HG03064 (cell line): ENCODE data around the gene NMNAT3.
"Not testable (repeated sequence)": the region's sequence is repeated elsewhere in the genome, so short reads cannot be mapped to it uniquely, and the experiment has no call there.

Experiments
- ATAC-seq: cut with Tn5 transposase; IDR thresholded peaks from one replicate; pipeline ENCODE4 v1.9.1; 2021; ENCODE audit warnings: low read depth; ENCODE audit not compliant: unreplicated experiment

NMNAT3 gene

DNA sequence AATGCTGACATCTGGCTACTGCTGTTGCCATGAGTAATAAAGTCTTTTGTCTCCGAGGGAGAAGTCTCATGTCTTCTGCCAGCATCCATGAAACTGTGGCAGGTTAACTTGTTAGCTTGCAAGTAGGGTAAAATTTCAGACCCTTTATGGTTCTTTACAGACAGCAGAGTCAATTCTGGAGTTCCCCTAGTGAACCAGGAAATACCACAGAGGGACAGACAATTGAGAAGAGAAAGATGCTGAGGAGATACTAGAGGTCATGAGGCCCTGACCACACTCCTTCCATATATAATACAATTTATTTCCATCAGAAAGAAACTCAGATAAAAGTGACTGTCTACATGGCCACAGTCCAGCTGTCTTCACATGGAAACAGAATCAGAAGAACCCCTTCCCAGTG is 38.1 kb downstream of the NMNAT3 start:
- no peak for ATAC-seq

DNA sequence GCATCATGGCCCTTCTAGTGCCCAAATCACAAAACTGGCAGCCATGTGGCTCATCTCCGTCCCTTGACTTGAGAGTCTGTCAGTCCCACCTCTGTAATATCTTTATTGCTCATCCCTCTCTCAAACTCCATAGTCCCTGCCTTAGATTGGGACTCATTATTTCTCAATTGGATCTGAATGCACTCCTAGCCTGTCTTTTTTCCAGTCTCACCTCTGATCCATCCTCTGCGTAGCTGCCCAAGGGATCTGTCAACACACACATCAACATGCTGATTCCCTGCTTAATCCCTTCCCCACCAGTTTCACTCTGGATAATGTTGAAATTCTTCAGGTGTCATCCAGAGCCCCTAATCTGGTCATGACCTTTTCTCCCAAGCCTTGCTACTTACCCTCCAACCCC is 39.3 kb downstream of the NMNAT3 start:
- no peak for ATAC-seq

DNA sequence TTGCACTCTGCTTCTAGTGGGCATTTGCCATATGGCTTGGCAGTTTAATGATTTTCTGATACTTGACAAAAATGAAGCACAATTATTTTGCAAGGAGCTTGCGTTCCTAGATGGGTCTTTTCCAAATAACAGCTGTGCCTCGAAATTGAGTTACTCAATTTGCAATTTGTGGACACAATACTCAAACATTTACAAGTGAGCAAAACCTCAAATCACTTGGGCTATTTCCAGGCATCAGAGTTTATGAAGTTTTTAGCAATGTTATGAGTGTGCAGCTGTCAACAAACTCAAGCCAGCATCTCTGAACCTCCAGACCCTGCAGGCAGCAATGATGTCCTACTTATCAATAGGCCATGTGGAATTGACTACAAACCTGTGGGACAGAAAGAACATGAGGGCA is 41.3 kb downstream of the NMNAT3 start:
- no peak for ATAC-seq

DNA sequence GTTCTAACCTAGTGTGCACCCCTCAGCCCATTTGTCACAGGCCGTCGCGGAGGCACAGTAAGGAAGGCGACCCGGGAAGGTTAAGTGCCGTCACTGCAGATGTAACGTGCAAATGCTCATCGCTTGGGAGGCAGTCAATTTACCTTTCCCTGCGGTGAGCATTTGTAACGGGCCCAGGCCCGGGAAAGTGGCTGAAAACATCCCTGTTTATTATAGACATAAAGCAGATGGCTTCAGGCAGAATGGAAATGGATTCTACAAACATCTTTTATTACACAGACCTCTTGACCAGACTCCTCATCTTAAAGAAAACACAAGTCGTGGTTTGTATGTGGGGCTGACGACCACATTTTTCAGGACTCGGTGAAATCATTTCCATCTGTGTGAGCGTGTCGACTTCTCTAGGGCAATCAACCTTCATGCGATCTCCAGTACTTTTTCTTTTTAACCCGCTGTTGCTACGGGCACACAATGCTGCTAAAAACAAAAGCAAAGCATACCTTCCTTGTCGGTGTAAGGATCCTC is 43.6 kb downstream of the NMNAT3 start:
- no peak for ATAC-seq

DNA sequence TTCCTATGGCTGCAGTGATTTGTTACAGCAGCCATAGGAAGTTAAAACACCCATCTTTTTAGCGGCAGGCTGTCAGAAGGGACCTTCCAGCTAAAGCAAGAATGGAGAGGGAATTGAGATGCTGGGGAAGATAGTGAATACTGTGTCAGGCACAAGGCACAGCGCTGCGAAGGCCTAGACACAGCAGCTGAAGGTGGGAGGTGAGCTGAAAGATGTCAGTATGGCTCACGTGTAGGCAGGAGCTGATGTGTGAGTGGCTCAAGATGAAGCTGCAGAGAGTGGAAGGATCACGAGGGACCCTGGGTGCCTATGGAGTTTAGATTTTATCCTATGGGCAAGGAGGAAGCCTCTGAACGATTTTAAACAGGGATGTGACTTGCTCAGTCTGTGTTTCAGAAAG is 44.3 kb downstream of the NMNAT3 start:
- ATAC-seq: no peak

DNA sequence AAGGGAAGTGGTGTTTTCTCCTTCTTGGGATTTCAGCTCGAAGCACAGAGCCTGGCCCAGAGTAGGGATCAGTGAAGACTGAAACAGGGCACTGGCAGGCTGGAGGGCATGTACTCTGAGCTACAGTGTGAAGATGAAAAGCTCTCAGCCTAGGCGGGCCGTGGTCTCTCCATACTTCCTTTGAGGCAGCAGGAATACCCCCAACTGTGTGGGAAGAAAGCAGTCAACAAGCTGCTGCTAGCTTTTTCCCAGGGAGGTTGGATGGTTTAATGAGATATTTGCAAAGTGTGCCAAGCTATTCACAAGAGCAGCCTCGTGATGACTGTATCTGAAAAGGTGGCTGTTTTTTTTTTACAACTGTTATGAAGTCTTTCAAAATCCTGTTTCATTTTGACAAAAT is 47.2 kb downstream of the NMNAT3 start:
- no peak for ATAC-seq

DNA sequence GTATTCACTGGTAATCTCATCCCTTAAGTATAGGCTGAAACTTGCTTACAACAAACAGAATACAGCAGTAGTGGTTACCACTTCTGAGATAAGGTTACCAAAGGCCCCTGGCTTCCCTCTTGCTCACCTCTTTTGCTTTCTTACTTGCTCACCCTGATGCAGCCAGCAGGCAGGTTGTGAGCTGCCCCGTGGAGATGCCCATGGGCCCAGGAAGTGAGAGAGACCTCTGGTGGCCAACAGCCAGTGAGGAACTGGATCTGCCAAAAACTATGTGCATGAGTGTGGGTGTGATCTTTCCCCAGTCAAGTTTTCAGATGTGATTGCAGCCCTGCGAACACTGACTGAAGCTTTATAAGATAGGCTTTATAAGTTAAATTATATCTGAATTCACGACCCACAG is 48.7 kb downstream of the NMNAT3 start:
- ATAC-seq: no peak

DNA sequence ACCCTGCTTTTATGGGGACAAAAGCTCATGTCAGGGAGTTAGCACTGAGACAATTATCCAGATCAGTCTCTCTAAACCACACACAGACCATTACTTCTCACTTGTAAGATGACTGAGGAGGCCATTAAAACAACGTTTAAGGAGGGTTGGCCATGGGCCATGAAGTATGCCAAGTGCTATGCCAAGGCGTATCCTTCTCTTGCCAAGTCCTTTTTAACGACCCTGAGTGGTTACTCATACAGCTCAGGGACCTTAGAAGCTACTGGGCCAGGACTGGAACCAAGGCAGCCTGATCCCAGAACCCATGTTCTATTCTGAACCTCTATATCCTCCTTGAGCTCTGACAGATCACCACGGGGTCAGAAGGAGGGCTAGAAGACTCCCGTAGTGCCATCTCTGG is 50.0 kb downstream of the NMNAT3 start:
- ATAC-seq: no peak

DNA sequence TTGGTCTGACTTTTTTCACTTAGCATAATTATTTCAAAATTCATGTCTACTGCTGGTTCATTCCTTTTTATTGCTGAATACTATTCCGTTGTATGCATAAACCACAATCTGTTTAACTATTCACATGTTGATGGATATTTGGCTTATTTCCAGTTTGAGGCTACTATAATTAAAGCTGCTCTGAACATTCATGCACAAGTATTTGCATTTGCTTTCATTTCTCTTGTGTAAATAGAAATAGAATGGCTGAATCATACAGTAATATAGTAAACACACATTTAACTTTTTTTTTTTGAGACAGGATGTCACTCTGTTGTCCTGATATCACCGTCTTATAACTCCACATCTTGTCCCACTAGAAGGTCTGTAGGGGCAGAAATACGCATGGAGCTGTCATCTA is 57.3 kb downstream of the NMNAT3 start:
- ATAC-seq: no peak

DNA sequence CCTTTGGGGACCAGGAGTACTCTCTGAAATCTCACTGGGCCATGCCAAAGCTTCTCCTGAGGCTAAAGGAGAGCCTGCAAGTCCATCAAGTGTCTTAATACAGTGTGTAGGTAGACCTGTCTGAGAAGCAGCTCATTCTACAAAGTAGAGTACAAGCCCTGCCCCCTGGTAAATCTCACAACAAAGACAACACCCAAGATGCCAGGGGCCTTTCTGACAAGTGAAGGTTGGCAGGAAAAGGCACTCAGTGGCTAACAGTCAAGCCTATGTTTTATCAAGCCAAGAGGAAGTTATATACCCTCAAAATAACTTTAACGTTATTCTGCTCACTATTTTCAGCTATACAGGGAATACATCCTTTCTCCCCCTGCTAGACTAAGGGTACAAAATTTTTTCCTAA is 58.3 kb downstream of the NMNAT3 start:
- no peak for ATAC-seq

DNA sequence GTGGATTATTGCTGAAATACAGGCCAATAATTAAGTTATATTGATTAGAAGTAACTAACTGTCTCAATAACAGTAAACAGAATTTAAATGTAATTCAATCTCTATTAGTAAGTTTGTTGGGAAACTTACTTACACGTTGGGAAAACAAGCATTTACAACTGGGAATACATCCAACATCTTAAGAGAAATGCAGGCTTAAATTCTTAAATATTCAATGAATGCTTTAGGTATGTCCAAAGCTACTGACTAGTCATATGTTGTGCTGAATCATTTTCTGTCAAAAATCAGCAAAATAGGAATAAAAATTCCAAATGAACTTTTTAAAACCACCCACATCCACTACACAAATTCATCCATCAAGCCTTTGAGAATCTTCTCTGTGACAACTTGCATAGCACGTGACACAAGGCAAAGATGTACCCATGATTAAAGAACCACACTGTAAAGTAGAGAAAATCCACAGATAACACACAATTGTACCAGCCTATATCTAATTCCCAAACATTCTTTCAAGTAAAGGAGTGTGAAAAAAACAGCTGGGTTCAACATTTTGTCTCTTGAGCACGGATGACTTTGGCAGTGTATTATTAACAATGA is 60.0 kb downstream of the NMNAT3 start:
- no peak for ATAC-seq

DNA sequence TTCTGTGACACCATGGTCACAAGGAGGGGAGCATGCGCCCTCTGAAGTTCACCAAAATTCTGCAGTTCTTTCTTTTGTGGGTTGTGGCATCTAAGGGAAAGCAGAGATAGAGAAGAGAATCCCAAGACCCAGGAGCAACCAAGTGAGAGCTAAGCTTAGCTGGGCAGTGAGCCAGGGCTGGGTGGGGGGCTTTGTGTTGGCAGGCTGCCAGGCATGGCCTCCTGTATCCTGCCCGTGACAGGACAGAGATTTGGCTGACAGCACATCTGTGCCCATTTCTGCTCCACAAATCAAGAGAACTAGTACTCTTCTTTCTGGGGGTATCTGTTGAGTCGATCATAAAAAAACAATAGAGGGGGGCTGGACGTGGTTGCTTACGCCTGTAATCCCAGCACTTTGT is 66.2 kb downstream of the NMNAT3 start:
- no peak for ATAC-seq

DNA sequence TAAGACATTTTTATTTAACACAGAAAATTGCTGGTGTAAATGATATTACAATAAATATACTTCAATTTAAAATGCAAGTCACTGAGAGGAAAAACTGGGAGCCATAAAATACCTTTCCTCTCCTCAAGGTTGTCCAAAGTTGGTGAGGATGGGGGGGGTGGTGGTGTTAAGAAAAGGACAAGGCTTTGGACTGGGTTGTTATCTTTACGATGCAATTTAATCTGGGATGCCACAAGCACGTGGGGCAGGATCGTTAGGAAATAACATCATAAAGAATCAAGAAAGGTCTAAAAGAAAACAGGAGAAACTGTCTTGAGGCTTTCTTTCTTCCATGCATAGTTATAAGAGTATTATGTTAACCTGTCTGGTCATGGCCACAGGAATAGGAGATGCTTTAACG is 66.9 kb downstream of the NMNAT3 start:
- ATAC-seq: no peak

DNA sequence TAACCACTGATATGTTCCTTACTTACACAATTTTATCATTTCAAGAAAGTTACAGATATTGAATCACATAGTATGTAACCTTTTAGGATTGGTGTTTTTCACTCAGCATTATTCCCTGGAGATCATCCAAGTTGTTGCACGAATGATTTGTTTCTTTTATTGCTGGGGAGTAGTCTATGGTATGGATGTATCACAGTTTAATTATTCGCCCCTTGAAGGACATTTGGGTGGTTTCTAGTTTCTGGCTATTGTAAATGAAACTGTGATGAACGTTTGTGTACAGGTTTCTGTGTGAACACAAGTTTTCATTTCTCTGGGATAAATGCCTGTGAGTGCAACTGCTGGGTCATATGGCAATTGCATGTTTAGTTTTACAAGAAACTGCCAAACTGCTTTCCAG is 68.8 kb downstream of the NMNAT3 start:
- no peak for ATAC-seq

DNA sequence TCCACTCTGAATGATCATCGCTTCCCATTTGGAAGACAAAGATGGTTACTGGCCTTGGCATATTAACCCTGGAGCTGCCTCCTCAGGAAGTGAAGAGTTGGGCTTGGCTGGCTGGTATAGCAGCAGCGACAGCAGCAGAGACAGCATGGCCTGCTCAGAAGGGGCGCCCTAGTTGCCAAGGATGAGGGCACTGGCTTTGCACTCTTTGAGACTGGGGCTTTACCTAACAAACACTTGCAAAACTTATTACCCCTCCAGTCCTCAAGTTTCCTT is 69.7 kb downstream of the NMNAT3 start:
- ATAC-seq: no peak

DNA sequence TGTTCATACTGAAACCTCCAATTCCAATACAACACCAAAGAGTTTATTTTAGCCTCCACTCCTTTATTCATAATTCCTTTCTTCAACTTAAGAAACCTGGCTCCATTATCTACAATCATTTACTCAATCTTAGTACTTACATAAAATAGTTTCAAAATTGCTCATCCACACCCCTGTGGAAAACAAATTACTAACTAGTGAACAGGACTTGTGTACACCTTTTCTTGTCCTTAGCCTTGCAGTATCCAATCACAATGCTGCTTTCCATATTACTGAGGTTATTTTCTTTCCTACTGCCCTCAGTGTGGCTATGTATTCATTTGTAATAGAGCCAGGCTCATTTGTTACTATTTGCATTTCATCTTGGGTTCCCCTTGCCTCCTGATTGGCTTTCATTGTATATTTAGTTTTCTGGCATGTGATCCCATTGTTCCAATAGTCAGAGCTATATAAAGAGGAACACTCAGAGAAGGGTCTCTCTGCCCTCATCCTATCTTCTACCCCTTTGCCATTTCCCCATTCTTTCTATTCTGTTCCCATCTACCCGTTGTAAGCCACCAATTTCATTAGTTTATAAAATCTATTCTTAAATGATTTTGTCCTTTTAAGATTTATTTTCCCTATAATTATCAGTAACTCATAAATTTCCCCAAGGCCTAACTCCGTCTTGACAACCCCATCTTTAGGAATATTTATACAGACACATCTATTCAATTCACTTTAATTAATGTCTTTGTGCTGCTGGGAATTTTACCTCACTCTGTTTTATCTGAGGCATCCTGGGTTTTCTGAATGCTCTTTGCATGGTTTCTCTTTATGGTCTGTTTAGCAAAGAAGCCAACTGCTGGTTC is 70.3 kb downstream of the NMNAT3 start:
- no peak for ATAC-seq

DNA sequence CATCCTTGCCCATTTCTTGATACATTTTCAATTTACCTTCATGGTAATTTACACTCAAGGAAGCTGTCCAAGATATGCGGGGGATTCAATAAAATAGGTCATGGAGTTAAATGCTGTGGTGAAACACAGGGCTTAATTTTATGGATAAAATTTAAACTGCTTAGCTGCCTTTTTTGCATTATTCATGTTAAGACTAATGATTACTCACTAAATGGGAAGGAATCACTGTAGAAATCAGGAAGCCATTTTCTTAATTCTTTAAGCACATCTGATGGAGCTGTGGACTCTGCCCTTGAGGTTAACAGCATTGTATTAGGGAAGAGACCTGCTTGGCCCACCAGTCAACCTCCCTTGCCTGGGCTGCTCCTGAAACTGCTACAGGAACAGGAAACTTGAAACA is 75.8 kb downstream of the NMNAT3 start:
- ATAC-seq: no peak

DNA sequence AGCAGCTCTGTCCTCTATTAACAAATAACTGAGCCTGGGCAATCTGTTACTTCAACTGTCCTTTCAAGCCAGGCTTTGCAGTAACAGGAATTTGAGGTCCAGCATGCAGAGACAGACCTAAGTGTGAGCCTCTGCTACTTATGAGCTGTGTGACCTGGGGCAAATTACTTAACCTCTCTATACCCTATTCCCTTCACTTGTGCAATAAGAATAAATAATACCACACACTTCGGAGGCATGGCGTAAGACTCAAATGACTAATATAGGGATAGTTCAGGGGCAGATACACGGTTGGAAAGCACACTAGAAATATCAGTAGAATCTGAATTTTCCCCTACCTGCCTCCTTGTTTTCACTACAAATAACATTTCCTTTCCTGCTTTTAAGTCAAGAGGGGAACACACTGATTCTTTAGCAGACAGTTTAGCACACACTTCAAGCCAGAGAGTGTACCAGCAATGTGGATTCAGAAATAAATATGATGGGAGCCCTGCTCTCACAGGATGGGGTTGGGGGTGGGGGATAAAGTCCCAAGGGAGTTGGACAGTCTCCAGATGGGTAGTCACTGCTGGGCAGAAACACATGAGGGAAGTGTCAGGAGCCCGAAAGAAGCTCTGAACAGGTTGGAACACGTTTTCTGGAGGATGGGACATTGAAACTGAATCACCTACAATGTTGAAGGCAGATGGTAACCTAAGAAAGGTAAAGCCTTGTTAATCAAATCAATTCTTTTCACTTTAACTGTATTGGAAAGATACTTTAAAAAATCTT is 76.4 kb downstream of the NMNAT3 start:
- ATAC-seq: no peak

DNA sequence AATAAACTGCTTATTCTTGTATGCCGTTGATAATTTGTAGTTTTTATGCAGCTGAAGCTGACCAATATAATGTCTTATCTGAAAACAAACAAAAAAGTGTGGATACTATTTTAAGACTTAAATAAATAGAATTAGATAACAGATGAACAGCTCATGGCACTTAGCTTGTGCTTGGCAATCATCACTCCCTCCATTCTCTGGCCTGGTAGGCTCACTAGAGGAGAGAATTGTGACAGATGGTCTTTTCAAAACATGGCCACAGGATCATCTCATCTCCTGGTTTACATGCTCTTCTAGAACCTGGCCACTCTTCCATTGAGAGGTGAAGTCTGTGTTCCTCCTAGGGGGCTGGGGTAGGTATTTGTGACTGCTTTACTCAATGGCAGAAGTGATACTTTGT is 79.8 kb downstream of the NMNAT3 start:
- no peak for ATAC-seq

DNA sequence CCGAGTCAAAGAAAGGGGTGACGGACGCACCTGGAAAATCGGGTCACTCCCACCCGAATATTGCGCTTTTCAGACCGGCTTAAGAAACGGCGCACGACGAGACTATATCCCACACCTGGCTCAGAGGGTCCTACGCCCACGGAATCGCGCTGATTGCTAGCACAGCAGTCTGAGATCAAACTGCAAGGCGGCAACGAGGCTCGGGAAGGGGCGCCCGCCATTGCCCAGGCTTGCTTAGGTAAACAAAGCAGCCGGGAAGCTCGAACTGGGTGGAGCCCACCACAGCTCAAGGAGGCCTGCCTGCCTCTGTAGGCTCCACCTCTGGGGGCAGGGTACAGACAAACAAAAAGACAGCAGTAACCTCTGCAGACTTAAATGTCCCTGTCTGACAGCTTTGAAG is 86.6 kb downstream of the NMNAT3 start:
- ATAC-seq: not testable (repeated sequence)

DNA sequence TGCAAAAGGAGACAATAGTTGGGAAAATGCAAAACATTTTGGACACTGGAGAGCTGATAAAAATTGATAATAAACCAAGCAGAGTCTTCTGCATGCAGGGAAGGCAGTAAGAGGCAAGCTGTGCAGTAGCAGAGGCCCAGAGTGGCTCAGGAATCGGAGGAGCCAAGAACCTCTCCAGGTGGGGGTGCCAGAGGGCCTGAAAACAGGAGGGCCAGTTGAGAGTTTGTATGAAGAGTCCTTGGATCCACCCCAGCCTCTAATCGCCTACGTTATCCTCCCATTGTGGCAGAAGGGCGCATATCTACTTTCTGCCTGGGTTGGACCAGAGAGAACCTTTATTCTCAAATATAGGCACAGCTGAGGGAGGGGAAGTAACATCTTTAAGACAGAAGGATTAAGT is 89.3 kb downstream of the NMNAT3 start:
- no peak for ATAC-seq

DNA sequence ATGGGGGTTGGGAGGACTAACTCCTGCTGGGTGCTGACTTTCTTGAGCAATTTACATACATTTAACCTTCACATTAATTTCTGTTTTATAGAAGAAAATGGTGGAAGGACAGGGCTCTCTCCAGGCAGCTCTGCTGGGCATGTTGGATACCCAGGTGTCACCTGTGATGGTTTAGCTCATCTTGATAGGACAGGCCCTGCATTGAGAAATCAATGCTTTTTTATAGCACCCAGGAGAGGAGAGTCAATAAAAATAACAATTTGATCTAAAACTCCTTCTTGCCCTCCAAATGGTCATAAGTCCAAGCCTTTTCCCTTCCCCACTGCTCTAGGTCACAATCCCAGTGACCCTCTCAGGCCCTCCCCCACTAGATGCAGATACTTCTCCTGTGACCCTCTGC is 90.0 kb downstream of the NMNAT3 start:
- no peak for ATAC-seq
